Activated CD4-positive, alpha-beta T cell treated with anti-CD3 and anti-CD28 coated beads for 48 hours (primary cell): Measurements from ENCODE around the gene ZNF324.

Experiments used
- DNase-seq: peaks from one replicate; pipeline ENCODE4 v3.0.0-alpha.2; 2020

The ZNF324 gene

DNA sequence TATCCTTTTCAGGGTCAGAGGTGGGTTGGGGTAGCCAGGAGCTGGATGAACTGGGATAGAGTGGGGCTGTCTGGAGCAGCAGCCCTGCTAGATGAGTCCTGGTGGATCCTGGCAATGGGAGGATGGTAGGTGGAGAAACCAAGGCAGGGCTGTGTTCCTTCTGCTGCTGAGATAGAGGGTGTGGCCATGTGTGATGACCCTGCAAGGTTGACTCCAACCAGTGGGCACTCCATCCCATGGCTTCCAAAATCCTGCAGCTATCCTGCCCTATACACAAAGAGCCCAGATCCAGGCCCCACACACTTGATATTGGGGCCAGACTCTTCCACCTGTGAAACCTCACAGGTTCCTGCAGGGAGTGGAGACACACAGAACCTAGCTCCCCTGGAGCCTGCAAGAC lies 6.9 kb downstream of the ZNF324 start:
- no peak for DNase-seq

DNA sequence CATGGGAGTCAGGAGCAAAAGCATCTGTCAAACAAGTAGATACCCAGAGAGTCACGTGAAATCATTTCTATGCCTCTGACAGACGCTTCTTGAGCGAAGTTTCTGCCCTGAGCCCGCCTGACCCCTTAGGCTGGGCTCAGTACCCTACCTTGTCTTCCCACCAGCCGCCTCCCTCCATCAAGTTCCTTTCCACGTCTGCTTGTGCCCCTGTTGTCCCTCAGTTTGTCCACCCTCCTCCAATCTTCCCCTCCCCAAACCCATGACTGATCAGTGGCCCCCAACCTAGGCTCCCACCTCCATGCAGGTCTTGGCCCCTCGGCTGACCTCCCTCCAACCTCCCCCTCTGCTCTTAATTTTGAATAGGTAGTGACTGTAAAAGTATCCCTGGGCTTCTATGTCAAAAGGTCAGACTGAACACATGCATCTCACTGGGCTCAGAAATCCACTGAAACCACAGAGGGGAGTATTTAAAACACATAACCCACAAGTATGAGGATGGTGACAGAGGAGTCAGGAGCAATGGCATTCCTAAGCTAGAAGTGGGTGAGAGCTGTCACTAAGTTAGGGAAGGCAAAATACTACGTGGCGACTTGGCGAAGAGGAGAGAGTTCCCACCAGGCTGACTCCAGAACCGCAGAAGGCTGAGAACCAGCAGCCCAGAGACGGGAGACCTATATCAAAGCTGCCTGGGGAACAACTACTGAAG lies 7.6 kb downstream of the ZNF324 start:
- DNase-seq: no peak

DNA sequence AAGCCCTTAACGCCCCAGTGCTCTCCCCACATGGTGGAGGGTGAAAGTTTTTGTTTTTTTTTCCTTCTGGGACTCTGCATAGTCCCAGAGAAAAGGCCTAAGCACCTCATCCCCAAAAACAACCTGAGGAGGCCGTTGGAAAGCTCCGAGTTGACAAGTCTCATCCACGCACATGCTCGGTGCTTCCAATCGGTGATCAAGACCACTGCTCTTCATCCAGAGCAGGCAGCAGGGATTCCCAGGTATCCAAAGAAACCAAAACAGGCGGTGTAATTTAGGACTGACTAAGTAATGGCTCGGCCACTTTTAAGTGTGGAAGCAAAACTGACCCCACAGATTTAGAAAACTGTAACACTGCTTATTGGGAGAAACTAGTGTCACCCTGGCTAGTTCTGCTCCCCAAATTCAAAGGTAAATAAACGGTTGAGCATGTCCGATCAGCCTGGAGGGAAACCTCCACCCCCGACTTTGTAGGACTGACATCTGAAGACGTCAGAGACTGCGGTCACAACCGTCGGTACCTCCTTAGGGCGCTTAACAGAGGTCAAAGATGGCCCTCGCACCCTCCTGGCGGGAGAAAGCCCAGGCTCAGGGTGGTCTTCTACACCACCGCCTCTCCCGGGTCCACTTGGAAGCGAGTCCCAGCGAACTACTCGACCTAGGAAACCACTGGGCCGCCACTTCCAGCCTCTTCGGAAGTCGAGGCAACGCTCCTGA lies 8.3 kb downstream of the ZNF324 start:
- no peak for DNase-seq

DNA sequence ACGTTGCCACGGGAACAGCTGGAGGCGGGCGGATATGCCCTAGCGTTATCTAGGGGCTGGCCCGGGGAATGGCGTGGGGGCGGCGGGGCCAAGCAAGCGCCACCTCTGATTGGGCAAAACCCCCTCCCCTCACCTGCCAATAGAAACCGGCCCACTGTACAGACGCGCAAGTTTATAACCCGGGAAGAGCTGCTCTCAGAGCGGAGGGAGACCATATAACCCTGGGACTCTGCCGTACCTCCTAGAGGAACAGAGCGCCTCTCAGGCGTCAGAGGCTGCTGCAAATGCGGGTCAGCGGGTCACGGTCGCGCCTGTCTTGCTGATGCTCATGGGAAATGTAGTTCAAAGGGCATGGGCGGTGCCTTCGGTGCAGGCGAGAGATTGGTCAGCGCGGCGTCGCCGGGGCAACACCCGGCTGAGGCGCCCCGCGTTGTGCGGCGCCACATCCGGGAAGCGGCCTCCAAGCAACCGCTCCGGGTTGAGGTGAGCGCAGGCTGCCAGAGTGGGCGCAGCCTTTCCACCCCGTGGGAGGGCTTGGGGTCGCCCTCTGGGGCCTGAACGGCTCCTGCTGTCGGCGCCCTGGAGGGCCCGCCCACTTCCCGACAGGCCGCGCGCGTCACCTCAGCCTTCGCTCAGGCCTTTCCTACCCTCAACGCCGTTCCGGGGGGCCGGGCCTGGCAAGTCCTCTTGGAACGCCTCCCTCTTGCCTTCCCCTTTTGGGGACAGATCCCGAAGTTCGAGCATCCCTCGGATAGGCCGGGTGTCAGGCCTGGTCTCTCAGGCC lies 9.0 kb downstream of the ZNF324 start, which contains the start of gene ZNF446:
Gene ZNF446 (plus strand): TSS at position 639 of the 784 bp plus-strand sequence. CDS start 867 bp downstream, outside the sequence.
- peak; percentile 96 for DNase-seq

DNA sequence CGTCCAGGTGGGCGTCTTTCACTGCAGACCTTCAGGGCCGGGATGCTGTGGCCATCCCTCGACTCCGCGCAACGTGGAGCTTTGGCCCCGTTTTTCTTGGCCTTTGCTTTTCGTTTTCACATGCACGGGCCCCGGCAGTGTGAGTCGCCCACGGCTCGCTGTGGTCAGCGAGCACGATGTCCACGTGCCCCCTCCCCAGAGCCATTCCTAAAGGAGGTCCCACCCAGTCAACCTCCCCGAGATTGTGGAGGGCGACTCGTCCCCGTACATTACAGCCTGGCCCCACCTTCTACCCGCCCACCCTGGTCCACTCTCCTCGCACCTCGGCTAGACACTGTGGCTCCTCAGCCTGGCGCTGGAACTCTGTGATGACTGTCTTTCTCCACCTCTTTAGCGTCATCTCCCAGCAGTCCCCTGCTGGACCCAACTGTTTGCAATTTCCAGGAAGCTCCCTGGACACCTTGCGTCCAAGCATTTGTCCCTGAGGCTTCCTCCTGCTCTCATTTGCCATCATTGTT lies 9.7 kb downstream of the ZNF324 start:
- DNase-seq: no peak

GRCh38 chr19:58477130-58477529 lies 10.2 kb downstream of the ZNF324 start:
- no peak for DNase-seq

DNA sequence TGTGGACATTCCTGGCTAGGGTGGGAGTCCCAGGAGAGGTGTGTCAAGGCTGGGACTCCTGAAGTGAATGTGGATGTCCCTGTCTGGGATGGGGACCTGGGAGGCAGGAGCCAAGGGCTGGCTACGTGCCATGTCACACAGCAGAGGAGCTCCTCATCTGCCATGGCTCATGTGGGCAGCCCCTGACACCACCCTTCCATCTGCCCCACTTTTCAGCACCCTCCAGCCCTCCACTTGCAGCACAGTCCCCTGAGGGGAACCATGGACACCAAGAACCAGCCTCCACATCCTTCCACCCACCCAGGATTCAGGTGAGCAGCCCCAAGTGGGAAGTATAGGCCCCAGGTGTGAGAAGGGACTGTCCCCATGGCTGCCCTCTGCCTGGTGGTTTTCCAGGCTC lies 11.0 kb downstream of the ZNF324 start:
- no peak for DNase-seq

DNA sequence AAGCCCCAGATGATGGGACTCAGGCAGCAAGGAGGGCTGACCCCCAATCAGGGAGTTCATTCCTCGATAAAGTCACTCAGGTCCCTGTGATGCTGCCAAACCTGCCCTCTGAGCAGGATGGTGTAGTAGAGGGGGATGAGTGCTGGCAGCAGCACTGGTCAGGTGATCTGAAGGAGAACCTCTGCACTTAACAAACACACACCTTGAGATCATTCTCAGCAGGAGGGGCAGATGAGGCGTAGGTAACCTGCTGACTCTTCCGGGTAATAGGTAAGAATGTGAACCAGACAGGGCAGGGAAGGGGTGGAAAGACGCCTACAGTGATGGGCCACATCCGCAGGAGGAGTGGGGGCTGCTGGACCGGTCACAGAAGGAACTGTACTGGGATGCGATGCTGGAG lies 12.4 kb downstream of the ZNF324 start:
- DNase-seq: no peak

DNA sequence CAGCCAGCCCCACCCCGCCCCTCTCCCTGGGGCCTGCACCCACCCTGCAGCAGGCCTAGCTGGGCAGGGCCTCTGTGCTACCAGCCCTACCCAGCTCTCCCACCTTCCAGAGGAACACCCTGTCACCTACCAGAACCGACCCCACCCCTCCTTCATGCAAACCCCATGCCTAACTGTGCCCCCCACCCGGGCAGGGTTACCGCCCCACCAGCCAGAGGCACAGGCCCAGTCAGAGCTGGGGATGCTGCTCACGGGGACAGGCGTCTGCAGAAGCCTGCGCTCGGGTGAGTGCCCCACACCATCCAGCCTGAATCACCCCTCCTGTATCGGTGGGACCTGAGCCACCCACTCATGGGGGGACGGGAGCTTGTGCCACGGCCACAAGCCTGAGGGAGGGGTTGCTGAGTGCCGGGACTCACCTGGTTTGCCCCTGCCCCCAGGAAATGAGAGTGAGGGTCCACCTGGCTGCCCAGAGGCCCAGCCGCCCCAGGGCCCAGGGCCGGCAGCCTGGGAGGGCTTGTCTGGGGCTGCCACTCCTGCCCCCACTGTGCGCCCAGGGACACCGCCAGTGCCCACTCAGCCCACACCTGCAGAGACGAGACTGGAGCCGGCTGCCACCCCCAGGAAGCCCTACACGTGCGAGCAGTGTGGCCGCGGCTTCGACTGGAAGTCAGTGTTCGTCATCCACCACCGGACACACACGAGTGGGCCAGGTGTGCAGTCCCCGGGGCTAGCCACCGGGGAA lies 13.0 kb downstream of the ZNF324 start:
- DNase-seq: no peak

GRCh38 chr19:58480481-58480830 lies 13.6 kb downstream of the ZNF324 start:
- DNase-seq: no peak

- no peak for DNase-seq
Measured at GRCh38 chr19:58480831-58481230, 14.0 kb downstream of the ZNF324 start.

- DNase-seq: no peak
Measured at GRCh38 chr19:58482372-58482771, 15.5 kb downstream of the ZNF324 start.

- DNase-seq: no peak
Measured at GRCh38 chr19:58483776-58484175, 16.9 kb downstream of the ZNF324 start.

DNA sequence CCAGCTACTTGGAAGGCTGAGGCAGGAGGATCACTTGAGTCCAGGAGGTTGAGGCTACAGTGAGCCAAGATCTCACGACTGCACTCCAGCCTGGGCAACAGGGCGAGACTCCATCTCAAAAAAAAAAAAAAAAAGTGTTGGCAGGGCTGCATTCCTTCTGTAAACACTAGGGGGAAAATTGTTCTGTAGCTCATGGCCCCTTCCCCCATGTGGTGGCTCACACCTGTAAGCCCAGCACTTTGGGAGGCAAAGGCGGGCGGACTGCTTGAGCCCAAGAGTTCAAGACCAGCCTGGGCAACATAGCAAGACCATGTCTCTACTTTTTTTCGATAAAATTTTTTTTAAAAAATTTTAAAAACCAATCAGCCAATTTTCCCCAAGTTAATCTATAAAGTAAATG lies 17.5 kb downstream of the ZNF324 start:
- peak; percentile 30 for DNase-seq

DNA sequence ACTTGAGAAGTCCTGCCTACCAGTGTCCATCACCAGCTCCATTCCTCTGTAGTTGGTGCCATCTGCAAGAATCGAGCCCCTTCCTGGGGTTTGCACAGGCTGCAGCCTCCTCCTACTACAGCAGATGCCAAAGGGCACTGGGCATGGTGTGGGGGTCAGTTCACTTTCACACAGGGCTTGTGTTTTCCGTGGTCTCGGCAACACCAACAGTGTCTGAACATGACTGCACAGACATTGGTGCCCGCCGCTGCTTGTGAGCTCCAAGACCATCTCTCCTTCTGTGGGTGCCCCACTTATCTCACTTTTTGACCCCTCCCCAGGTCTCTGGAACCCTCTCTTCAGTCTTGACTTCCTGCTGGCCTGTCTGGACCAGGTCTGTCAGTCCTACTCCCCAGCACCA lies 24.5 kb downstream of the ZNF324 start:
- no peak for DNase-seq

DNA sequence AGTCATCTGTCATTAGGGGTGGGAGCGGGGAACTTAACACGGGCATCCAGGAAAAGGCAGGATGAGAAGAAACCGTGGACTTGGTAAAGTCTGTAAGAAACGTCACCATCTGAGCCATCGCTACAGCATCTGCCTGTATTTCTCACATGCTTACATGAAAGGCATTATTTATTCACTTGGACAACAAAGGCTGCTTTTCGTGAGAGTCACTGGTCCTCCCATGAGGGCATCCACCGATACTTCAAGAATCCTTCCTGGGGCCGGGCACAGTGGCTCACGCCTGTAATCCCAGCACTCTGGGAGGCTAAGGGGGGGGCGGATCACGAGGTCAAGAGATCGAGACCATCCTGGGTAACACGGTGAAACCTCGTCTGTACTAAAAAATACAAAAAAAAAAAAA lies 25.4 kb downstream of the ZNF324 start:
- no peak for DNase-seq

DNA sequence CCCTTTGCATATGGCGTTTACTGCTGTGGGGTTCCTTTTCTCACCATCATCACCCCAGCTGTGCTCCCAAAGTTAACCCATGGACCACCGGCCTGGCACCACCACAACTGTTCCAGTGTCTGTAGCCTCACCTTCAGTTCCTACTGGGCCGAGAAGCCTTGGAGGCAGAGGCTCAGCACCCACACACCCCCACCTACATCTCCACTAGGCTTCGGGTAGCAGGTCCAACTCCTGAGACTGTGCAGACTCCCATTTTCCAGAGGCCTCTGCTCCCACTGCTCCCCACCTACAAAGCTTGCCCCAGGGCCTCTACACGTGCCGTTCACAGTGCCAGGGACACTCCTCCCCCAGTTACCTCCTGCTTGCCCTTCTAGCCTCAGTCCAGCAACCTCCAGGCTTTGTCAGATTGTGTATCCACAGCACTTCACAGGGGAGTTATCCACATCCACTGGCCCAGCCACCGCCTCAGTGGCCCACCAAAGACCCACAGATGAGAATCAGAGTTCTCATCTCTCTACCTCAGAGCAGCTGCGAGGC lies 30.8 kb downstream of the ZNF324 start:
- no peak for DNase-seq

DNA sequence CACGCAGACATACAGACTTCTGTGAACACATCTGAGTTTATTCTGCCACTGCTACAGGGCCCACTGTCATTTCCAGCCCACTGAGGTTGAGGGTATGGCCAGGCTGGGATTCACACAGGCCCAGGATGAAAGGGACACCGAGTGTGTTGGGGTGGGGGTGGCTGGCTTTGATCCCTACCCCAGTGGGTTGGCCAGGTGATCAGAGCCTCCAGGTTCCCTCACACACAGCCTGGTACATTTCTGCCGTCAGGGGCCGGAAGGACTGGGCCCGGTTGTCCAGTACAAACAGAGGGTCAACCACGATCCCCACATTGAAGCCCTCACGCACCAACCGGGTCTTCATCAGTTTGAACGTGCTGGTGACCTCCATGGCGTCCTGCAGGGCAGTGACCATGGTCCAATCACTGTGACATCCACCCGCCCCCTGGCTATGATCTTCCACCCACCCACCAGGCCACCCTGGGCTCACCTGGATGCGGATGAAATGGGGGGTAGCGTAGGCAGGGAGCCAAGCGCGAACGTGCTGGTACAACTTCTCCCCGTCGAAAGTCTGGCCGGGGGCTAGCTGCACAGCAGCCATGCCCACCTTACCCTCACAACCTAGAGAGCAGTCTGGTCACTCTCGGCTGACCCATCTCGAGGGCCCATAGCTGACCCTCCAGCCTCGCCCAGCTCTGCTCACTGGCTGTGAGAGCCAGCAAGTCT lies 31.6 kb downstream of the ZNF324 start:
- DNase-seq: no peak

- peak; percentile 100 for DNase-seq
Measured at GRCh38 chr19:58499021-58499927, 32.4 kb downstream of the ZNF324 start.

- DNase-seq: no peak
Measured at GRCh38 chr19:58500242-58500641, 33.4 kb downstream of the ZNF324 start.
